Neural crest cell (in vitro differentiated cells): ENCODE results near the gene PCCA. TPM values are rescaled to one million over a fixed set of nuclear protein-coding genes. Genes with fewer than 3 reads are reported as not detected.
"Not testable (repeated sequence)": the region's sequence is repeated elsewhere in the genome, so short reads cannot be mapped to it uniquely, and the experiment has no call there.

ENCODE experiments used
- DNase-seq: peaks from one replicate; pipeline ENCODE4 v3.0.0; 2021; ENCODE audit warnings: low read depth, mixed read lengths, low spot score
- H3K27ac Mint-ChIP-seq: one replicate; pipeline ENCODE4 v1.8.0; 2021; ENCODE audit warnings: mild to moderate bottlenecking, mixed read lengths; ENCODE audit not compliant: unreplicated experiment
- H3K27me3 Mint-ChIP-seq: 2 replicates; pipeline ENCODE4 v1.8.0; 2021; ENCODE audit warnings: low read depth, mild to moderate bottlenecking, mixed read lengths
- H3K36me3 Mint-ChIP-seq: 2 replicates; pipeline ENCODE4 v1.8.0; 2021; ENCODE audit warnings: low read depth, mild to moderate bottlenecking, mixed read lengths
- H3K4me1 Mint-ChIP-seq: 2 replicates; pipeline ENCODE4 v1.8.0; 2021; ENCODE audit warnings: mixed read lengths
- H3K4me3 Mint-ChIP-seq: one replicate; pipeline ENCODE4 v1.8.0; 2021; ENCODE audit warnings: mild to moderate bottlenecking, mixed read lengths
- H3K9me3 Mint-ChIP-seq: 2 replicates; pipeline ENCODE4 v1.8.0; 2021; ENCODE audit warnings: mixed read lengths
- CTCF ChIP-seq: fragments of 200-600 bp; sonication (generic); conservative IDR thresholded peaks from 2 replicates; pipeline ENCODE4 v1.5.0; 2021; ENCODE audit warnings: antibody characterized with exemption, mild to moderate bottlenecking
- total RNA-seq: library from RNA; stranded (reverse); gene quantifications from 2 replicates; pipeline ENCODE4 v1.2.1, GENCODE V29; 2021

The PCCA gene
- total RNA-seq, 1 donor from 2014 or later, result 40.6 TPM

DNA sequence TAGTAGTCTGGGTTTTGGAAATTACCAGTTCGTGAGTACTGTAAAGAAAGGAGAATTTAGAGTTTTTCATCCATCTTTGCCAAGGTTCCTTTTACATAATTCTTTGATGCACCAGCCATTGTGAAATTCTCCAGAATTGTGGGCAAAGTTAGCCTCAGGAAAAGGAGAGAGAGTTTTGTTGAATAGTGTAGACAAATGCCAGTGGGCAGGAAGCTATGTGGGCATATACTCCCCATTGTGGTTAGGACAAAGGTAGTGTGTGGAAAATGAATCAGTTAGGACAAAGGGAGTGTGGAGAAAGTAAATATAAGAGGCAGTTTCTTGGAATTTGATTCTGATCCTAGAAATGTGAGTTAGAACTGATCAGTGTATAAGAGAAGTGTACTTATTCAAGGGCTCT is 67.9 kb downstream of the PCCA start:
- no peak overlapping the region for H3K4me3 Mint-ChIP-seq
- H3K27ac Mint-ChIP-seq, result peak overlapping the region; percentile 31
- peaks cover 8% of the 10 kb centered on the region for H3K36me3 Mint-ChIP-seq
- no peak for TF ChIP-seq CTCF
- no peak for DNase-seq
- peaks cover 26% of the 10 kb centered on the region for H3K4me1 Mint-ChIP-seq
- no peaks in the 10 kb centered on the region for H3K9me3 Mint-ChIP-seq
- H3K27me3 Mint-ChIP-seq, result no peaks in the 10 kb centered on the region

GRCh38 chr13:100158569-100158968 is 69.7 kb downstream of the PCCA start:
- Mint-ChIP-seq H3K4me1 (peaks cover 17% of the 10 kb centered on the region), H3K27ac (no peak overlapping the region), H3K27me3 (no peaks in the 10 kb centered on the region), H3K9me3 (no peaks in the 10 kb centered on the region), H3K4me3 (no peak overlapping the region), H3K36me3 (peaks cover 2% of the 10 kb centered on the region)
- TF ChIP-seq CTCF, result no peak
- no peak for DNase-seq

DNA sequence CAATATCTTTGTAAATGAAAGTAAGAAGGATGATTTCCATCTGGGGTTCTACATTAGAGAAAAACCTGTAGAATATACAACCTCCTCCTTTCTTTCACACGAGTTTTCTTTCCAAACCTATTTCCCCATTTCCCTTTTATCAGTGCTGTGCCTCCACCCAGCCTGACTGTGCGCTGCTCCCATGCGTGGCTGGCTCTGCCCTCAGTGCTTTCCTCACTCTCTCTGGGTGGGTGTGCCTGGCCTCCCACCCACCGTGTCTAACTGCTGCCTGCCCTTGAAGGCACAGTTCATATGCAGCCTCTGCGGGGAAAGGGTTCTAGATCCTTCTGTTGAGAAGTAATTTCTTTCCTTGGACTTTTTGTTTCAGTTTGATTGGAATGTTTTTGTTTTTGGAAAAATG is 70.7 kb downstream of the PCCA start:
- no peak overlapping the region for H3K4me3 Mint-ChIP-seq
- TF ChIP-seq CTCF, result no peak
- H3K27me3 Mint-ChIP-seq, result no peaks in the 10 kb centered on the region
- no peak overlapping the region for H3K27ac Mint-ChIP-seq
- peaks cover 2% of the 10 kb centered on the region for H3K36me3 Mint-ChIP-seq
- peaks cover 12% of the 10 kb centered on the region for H3K4me1 Mint-ChIP-seq
- no peaks in the 10 kb centered on the region for H3K9me3 Mint-ChIP-seq
- no peak for DNase-seq

GRCh38 chr13:100160450-100160849 is 71.6 kb downstream of the PCCA start:
- Mint-ChIP-seq H3K9me3 (no peaks in the 10 kb centered on the region), H3K4me3 (no peak overlapping the region), H3K27ac (no peak overlapping the region), H3K4me1 (peaks cover 9% of the 10 kb centered on the region), H3K27me3 (no peaks in the 10 kb centered on the region), H3K36me3 (peaks cover 2% of the 10 kb centered on the region)
- no peak for TF ChIP-seq CTCF
- DNase-seq, result no peak

GRCh38 chr13:100163375-100163774 is 74.5 kb downstream of the PCCA start:
- TF ChIP-seq CTCF, result no peak
- H3K4me3 Mint-ChIP-seq, result no peak overlapping the region
- H3K27me3 Mint-ChIP-seq, result no peaks in the 10 kb centered on the region
- peaks cover 3% of the 10 kb centered on the region for H3K36me3 Mint-ChIP-seq
- no peaks in the 10 kb centered on the region for H3K4me1 Mint-ChIP-seq
- no peak for DNase-seq
- H3K27ac Mint-ChIP-seq, result no peak overlapping the region
- H3K9me3 Mint-ChIP-seq, result no peaks in the 10 kb centered on the region

GRCh38 chr13:100173203-100173602 is 84.3 kb downstream of the PCCA start:
- Mint-ChIP-seq H3K27ac (no peak overlapping the region), H3K9me3 (peaks cover 4% of the 10 kb centered on the region), H3K4me1 (peaks cover 12% of the 10 kb centered on the region), H3K36me3 (peaks cover 13% of the 10 kb centered on the region), H3K27me3 (no peaks in the 10 kb centered on the region), H3K4me3 (no peak overlapping the region)
- no peak for DNase-seq
- no peak for TF ChIP-seq CTCF

DNA sequence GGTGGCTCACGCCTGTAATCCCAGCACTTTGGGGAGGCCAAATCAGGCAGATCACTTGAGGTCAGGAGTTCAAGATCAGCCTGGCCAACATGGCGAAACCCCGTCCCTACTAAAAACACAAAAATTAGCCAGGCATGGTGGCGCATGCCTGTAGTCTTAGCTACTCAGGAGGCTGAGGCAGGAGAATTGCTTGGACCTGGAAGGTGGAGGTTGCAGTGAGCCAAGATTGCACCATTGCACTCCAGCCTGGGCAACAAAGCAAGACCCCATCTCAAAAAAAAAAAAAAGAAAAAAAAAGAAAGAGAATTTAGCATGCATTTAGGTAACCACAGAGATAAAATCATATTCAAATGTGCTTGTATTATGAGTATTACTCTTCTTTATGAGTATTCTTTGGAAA is 85.6 kb downstream of the PCCA start:
- H3K9me3 Mint-ChIP-seq, H3K27me3 Mint-ChIP-seq, DNase-seq, H3K27ac Mint-ChIP-seq, H3K4me3 Mint-ChIP-seq: not testable (repeated sequence)
- peaks cover 16% of the 10 kb centered on the region for H3K4me1 Mint-ChIP-seq
- peaks cover 13% of the 10 kb centered on the region for H3K36me3 Mint-ChIP-seq
